ENCODE data around the gene C13orf42. TPM values are rescaled to one million over a fixed set of nuclear protein-coding genes. Genes with fewer than 3 reads are reported as not detected.

Gene C13orf42
- polyA plus RNA-seq, 3 donors: not detected

- no peak overlapping the region for H3K27ac Mint-ChIP-seq
- Histone ChIP-seq H3K79me2 (ENCODE audit: insufficient read depth, low read length) (no peaks in the 10 kb centered on the region), H3K9me3 (replicated peaks in 1 of 2; ENCODE audit: control insufficient read depth in 1 of 2, insufficient read depth in 1 of 2, low read length in 2 of 2) (no peaks in the 10 kb centered on the region), H2AFZ (ENCODE audit: insufficient read depth, low read depth, low read length, poor library complexity, severe bottlenecking) (no peak overlapping the region), H3K4me2 (replicated peaks; ENCODE audit: extremely low read depth, low read length, poor library complexity, severe bottlenecking) (no peak overlapping the region), H3K4me3 (replicated peaks in 1 of 3; ENCODE audit: low read depth in 2 of 3, low read length in 3 of 3) (no peak overlapping the region), H3K36me3 (replicated peaks in 1 of 2; ENCODE audit: control insufficient read depth in 1 of 2, insufficient read depth in 2 of 2, low read length in 2 of 2) (no peaks in the 10 kb centered on the region), H3K9ac (ENCODE audit: insufficient read depth, low read length, poor library complexity, severe bottlenecking) (no peak overlapping the region), H4K20me1 (ENCODE audit: insufficient read depth, low read length) (no peaks in the 10 kb centered on the region), H3K27ac (ENCODE audit: low read depth in 1 of 2, low read length in 2 of 2) (no peak overlapping the region), H3K27me3 (ENCODE audit: control insufficient read depth in 2 of 2, insufficient read depth in 2 of 2, low read length in 2 of 2) (no peaks in the 10 kb centered on the region), H3K4me1 (ENCODE audit: control insufficient read depth in 1 of 2, insufficient read depth in 2 of 2, low read length in 2 of 2) (no peaks in the 10 kb centered on the region)
- no peak for TF ChIP-seq CTCF (IDR thresholded peaks at IDR 0.05)
- WGBS (ENCODE audit: insufficient coverage): no CpG with 5 or more reads among the region's 3 CpGs
- no peak for DNase-seq
- intact Hi-C loops (cut with micrococcal nuclease): no loop called here
- peaks cover 0 to 2% (median 0%) of the 10 kb centered on the region in 3 donors for H3K27me3 Mint-ChIP-seq (ENCODE audit: low read depth in 3 of 3)
- no peaks in the 10 kb centered on the region for H3K36me3 Mint-ChIP-seq
- no peaks in the 10 kb centered on the region for H3K4me1 Mint-ChIP-seq
- H3K9me3 Mint-ChIP-seq: no peaks in the 10 kb centered on the region
- no peak overlapping the region for H3K4me3 Mint-ChIP-seq
Measured at GRCh38 chr13:51032831-51033230, 78.2 kb downstream of the C13orf42 start.

Other genes with a start within 250 kb of the C13orf42 start
- 10 to 100 TPM; 30.9 to 71.5 (median 65.9) TPM for gene RNASEH2B, start 201.5 kb downstream of the C13orf42 start, polyA plus RNA-seq
- gene FAM124A, start 111.1 kb upstream of the C13orf42 start, polyA plus RNA-seq: under 1 TPM; 0.03 to 0.20 (median 0.13) TPM
- not detected for gene SERPINE3, start 228.4 kb upstream of the C13orf42 start, polyA plus RNA-seq

Measured in CD14-positive monocyte (primary cell).